VCaP (cell line): Measurements from ENCODE around the gene TUBA4B.

ENCODE experiments used
- H3K27ac ChIP-seq: fragments of 450-650 bp; 2 replicates; pipeline ENCODE4 v1.5.1; 2017
- TF ChIP-seq, protein P1 (sequence below): fragments of 450-650 bp; conservative IDR thresholded peaks from 2 replicates; pipeline ENCODE4 v1.5.1; 2017; ENCODE audit warnings: mild to moderate bottlenecking, moderate library complexity

TUBA4B gene

DNA sequence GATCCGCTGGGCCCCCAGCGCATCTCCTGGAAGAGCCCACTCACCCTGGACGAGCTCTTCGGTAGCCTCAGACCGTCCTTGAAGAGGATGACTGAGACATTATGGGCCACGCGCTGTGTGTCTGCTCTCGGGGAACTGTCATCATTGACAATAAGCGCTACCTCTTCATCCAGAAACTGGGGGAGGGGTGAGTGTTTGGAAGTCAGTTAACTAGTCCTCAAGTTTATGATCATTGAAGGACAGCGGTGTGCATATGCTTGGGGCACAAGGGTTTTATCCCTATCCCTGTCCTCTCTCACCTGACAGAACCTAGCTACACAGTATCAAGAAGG lies 7.2 kb upstream of the TUBA4B start:
- TF ChIP-seq, protein P1, sequence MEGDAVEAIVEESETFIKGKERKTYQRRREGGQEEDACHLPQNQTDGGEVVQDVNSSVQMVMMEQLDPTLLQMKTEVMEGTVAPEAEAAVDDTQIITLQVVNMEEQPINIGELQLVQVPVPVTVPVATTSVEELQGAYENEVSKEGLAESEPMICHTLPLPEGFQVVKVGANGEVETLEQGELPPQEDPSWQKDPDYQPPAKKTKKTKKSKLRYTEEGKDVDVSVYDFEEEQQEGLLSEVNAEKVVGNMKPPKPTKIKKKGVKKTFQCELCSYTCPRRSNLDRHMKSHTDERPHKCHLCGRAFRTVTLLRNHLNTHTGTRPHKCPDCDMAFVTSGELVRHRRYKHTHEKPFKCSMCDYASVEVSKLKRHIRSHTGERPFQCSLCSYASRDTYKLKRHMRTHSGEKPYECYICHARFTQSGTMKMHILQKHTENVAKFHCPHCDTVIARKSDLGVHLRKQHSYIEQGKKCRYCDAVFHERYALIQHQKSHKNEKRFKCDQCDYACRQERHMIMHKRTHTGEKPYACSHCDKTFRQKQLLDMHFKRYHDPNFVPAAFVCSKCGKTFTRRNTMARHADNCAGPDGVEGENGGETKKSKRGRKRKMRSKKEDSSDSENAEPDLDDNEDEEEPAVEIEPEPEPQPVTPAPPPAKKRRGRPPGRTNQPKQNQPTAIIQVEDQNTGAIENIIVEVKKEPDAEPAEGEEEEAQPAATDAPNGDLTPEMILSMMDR: no peak
- peak overlapping the region; percentile 99 for H3K27ac ChIP-seq

DNA sequence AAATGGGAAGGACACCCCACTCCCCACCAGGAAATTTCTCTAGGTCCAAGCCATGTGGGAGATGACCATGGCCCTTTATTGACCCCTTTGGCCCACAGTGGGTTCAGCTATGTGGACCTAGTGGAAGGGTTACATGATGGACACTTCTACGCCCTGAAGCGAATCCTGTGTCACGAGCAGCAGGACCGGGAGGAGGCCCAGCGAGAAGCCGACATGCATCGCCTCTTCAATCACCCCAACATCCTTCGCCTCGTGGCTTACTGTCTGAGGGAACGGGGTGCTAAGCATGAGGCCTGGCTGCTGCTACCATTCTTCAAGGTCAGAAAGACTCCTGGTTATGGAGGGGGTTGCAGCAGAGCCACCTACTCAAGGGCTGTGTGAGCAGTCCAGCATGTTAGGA lies 6.5 kb upstream of the TUBA4B start:
- peak overlapping the region; percentile 99 for H3K27ac ChIP-seq
- TF ChIP-seq, protein P1: no peak

DNA sequence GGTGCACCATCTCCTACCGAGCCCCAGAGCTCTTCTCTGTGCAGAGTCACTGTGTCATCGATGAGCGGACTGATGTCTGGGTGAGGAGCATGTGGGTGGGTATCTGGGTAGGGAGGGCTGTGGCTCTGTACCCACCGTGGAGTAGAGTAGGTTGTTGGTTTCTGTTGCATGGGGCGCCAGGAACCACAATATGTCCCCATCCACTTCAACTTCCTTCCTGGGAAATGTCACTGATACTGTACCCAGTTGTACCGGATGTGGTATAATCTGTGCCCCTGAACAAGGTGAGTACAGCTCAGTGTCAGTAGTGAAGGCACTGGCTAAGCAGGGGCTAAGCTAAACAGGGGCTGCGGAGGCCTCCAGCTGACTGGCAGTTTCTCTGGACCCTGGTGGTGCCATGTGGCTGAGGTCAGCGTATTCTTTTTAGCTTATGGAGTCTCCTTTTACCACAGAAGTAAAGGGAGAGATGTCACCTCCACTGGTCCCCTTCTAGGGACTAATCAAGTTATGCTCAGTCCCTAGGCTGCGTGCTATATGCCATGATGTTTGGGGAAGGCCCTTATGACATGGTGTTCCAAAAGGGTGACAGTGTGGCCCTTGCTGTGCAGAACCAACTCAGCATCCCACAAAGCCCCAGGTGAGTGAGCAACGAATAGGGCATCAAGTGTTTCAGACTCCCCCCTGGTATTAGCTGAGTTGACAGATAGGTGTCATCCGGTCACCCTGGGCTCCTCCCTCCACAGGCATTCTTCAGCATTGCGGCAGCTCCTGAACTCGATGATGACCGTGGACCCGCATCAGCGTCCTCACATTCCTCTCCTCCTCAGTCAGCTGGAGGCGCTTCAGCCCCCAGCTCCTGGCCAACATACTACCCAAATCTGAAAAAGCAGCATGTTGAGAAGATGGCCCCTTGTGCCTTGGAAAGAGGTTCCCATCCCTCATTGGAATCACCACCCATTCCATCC lies 5.1 kb upstream of the TUBA4B start:
- peak overlapping the region; percentile 99 for H3K27ac ChIP-seq
- TF ChIP-seq, protein P1: no peak

DNA sequence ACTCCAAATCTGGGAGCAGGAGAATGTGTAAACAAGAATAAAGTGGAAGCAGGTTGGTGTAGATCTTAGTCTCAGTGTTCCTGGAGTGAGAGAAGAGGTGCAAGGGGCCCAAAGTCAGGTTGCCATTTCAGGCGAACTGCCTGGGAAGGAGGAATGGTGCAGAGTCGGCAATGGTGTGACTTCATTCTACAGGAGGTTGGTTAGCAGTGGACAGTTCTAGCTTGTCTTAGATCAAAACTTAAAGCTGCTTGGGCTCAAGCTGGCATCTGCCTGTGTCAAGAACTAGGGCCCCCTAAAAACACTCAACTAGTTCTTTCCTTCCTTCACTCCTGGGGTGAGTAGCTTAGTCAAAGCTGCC lies 4.2 kb upstream of the TUBA4B start:
- TF ChIP-seq, protein P1: no peak
- peak overlapping the region; percentile 99 for H3K27ac ChIP-seq

GRCh38 chr2:219249203-219249980 lies 3.7 kb upstream of the TUBA4B start:
- H3K27ac ChIP-seq: peak overlapping the region; percentile 99
- TF ChIP-seq, protein P1: no peak

DNA sequence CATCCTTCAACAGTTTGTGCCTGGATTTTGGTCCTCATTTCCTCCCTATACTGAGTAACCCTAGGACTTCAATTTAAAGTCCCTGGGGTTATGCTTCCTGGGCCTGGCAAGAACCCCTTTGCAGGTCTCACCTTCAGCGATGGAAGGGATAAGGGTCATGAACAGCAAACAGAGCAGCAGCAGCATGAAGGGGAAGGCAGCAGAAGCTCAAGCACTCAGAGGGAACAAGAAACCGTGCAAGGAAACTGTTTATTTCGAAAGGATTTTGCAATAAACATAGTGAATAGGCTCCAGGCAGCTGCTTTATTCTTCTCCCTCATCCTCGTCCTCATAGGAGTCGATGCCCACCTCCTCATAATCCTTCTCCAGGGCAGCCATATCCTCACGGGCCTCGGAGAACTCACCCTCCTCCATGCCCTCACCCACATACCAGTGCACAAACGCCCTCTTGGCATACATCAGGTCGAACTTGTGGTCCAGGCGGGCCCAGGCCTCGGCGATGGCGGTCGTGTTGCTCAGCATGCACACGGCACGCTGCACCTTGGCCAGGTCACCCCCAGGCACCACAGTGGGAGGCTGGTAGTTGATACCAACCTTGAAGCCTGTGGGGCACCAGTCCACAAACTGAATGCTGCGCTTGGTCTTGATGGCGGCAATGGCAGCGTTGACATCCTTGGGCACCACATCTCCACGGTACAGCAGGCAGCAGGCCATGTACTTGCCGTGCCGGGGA lies 2.8 kb upstream of the TUBA4B start:
- peak overlapping the region; percentile 99 for H3K27ac ChIP-seq
- TF ChIP-seq, protein P1: no peak

GRCh38 chr2:219251656-219252055 lies 1.4 kb upstream of the TUBA4B start:
- TF ChIP-seq, protein P1: no peak
- peak overlapping the region; percentile 99 for H3K27ac ChIP-seq
